Measurements from ENCODE around the gene DSP.
A peak's percentile ranks its signal among the peaks of the same experiment; 100 is the strongest.

Gene DSP

GRCh38 chr6:7542874-7543624 is 1.6 kb downstream of the DSP start:
- Mint-ChIP-seq H3K9me3 (no peaks in the 10 kb centered on the region), H3K4me3 (peak overlapping the region; percentile 88), H3K4me1 (peaks cover 4% of the 10 kb centered on the region), H3K36me3 (no peaks in the 10 kb centered on the region), H3K27ac (no peak overlapping the region), H3K27me3 (peaks cover 25% of the 10 kb centered on the region)
- no peak for ATAC-seq (ENCODE audit: low read depth)
- no peak for DNase-seq (ENCODE audit: low spot score in 2 of 2)

- H3K4me3 Mint-ChIP-seq, result peak overlapping the region; percentile 27
These were observed 2.4 kb downstream of the DSP start for GRCh38 chr6:7543789-7544424.

GRCh38 chr6:7544597-7544996 is 3.1 kb downstream of the DSP start:
- Mint-ChIP-seq H3K36me3 (no peaks in the 10 kb centered on the region), H3K27ac (no peak overlapping the region), H3K27me3 (peaks cover 19% of the 10 kb centered on the region), H3K9me3 (no peaks in the 10 kb centered on the region), H3K4me1 (peaks cover 4% of the 10 kb centered on the region), H3K4me3 (no peak overlapping the region)
- DNase-seq (ENCODE audit: low spot score in 2 of 2) (no peak), ATAC-seq (ENCODE audit: low read depth) (no peak)

More at GRCh38 chr6:7543789-7544424, 2.4 kb downstream of the DSP start:
- H3K9me3 Mint-ChIP-seq, result no peaks in the 10 kb centered on the region
- H3K36me3 Mint-ChIP-seq, result no peaks in the 10 kb centered on the region
- peaks cover 19% of the 10 kb centered on the region for H3K27me3 Mint-ChIP-seq
- no peak overlapping the region for H3K27ac Mint-ChIP-seq
- ATAC-seq (ENCODE audit: low read depth), result no peak
- DNase-seq (ENCODE audit: low spot score in 2 of 2), result no peak
- peaks cover 4% of the 10 kb centered on the region for H3K4me1 Mint-ChIP-seq

- DNase-seq (ENCODE audit: low spot score in 2 of 2), result no peak
- ATAC-seq (ENCODE audit: low read depth), result no peak
- Mint-ChIP-seq H3K36me3 (no peaks in the 10 kb centered on the region), H3K4me3 (no peak overlapping the region), H3K9me3 (no peaks in the 10 kb centered on the region), H3K4me1 (peaks cover 4% of the 10 kb centered on the region), H3K27ac (no peak overlapping the region), H3K27me3 (peaks cover 19% of the 10 kb centered on the region)
These were observed 4.0 kb downstream of the DSP start for GRCh38 chr6:7545316-7546019.

GRCh38 chr6:7546020-7546369 is 4.5 kb downstream of the DSP start:
- Mint-ChIP-seq H3K9me3 (no peaks in the 10 kb centered on the region), H3K27ac (no peak overlapping the region), H3K4me3 (no peak overlapping the region), H3K36me3 (no peaks in the 10 kb centered on the region), H3K4me1 (peaks cover 4% of the 10 kb centered on the region), H3K27me3 (peaks cover 19% of the 10 kb centered on the region)
- no peak for ATAC-seq (ENCODE audit: low read depth)
- DNase-seq (ENCODE audit: low spot score in 2 of 2), result no peak

- Mint-ChIP-seq H3K4me1 (peaks cover 4% of the 10 kb centered on the region), H3K27me3 (peaks cover 19% of the 10 kb centered on the region), H3K27ac (no peak overlapping the region), H3K36me3 (no peaks in the 10 kb centered on the region), H3K4me3 (no peak overlapping the region), H3K9me3 (no peaks in the 10 kb centered on the region)
- no peak for ATAC-seq (ENCODE audit: low read depth)
- DNase-seq (ENCODE audit: low spot score in 2 of 2), result no peak
These were observed 4.9 kb downstream of the DSP start for GRCh38 chr6:7546383-7546782.

GRCh38 chr6:7546896-7547295 is 5.4 kb downstream of the DSP start:
- no peak overlapping the region for H3K4me3 Mint-ChIP-seq
- no peak overlapping the region for H3K27ac Mint-ChIP-seq
- peaks cover 19% of the 10 kb centered on the region for H3K27me3 Mint-ChIP-seq
- ATAC-seq (ENCODE audit: low read depth) (no peak), DNase-seq (ENCODE audit: low spot score in 2 of 2) (no peak)
- no peaks in the 10 kb centered on the region for H3K36me3 Mint-ChIP-seq
- H3K9me3 Mint-ChIP-seq, result no peaks in the 10 kb centered on the region
- H3K4me1 Mint-ChIP-seq, result peaks cover 2% of the 10 kb centered on the region

- no peaks in the 10 kb centered on the region for H3K36me3 Mint-ChIP-seq
These were observed 5.8 kb downstream of the DSP start for GRCh38 chr6:7547315-7547714.

GRCh38 chr6:7550433-7550801 is 8.9 kb downstream of the DSP start:
- H3K4me3 Mint-ChIP-seq, result no peak overlapping the region
- ATAC-seq (ENCODE audit: low read depth), result no peak
- peaks cover 18% of the 10 kb centered on the region for H3K27me3 Mint-ChIP-seq
- no peak overlapping the region for H3K27ac Mint-ChIP-seq
- no peaks in the 10 kb centered on the region for H3K4me1 Mint-ChIP-seq
- DNase-seq (ENCODE audit: low spot score in 2 of 2), result no peak
- no peaks in the 10 kb centered on the region for H3K9me3 Mint-ChIP-seq
- no peaks in the 10 kb centered on the region for H3K36me3 Mint-ChIP-seq

More at GRCh38 chr6:7547315-7547714, 5.8 kb downstream of the DSP start:
- no peak for DNase-seq (ENCODE audit: low spot score in 2 of 2)
- H3K4me1 Mint-ChIP-seq, result peaks cover 2% of the 10 kb centered on the region
- no peak for ATAC-seq (ENCODE audit: low read depth)
- peaks cover 19% of the 10 kb centered on the region for H3K27me3 Mint-ChIP-seq
- H3K9me3 Mint-ChIP-seq, result no peaks in the 10 kb centered on the region
- no peak overlapping the region for H3K27ac Mint-ChIP-seq
- no peak overlapping the region for H3K4me3 Mint-ChIP-seq

- no peaks in the 10 kb centered on the region for H3K36me3 Mint-ChIP-seq
- no peaks in the 10 kb centered on the region for H3K4me1 Mint-ChIP-seq
- H3K9me3 Mint-ChIP-seq, result no peaks in the 10 kb centered on the region
- H3K27me3 Mint-ChIP-seq, result peaks cover 12% of the 10 kb centered on the region
- no peak overlapping the region for H3K27ac Mint-ChIP-seq
- no peak for DNase-seq (ENCODE audit: low spot score in 2 of 2)
- H3K4me3 Mint-ChIP-seq, result no peak overlapping the region
- ATAC-seq (ENCODE audit: low read depth), result no peak
These were observed 13.2 kb downstream of the DSP start for GRCh38 chr6:7554533-7555275.

GRCh38 chr6:7555671-7556070 is 14.2 kb downstream of the DSP start:
- ATAC-seq (ENCODE audit: low read depth), result no peak
- Mint-ChIP-seq H3K4me3 (no peak overlapping the region), H3K36me3 (no peaks in the 10 kb centered on the region), H3K27ac (no peak overlapping the region), H3K9me3 (no peaks in the 10 kb centered on the region), H3K27me3 (peaks cover 12% of the 10 kb centered on the region), H3K4me1 (no peaks in the 10 kb centered on the region)
- no peak for DNase-seq (ENCODE audit: low spot score in 2 of 2)

- ATAC-seq (ENCODE audit: low read depth), result no peak
- no peaks in the 10 kb centered on the region for H3K4me1 Mint-ChIP-seq
- peaks cover 13% of the 10 kb centered on the region for H3K27me3 Mint-ChIP-seq
- no peaks in the 10 kb centered on the region for H3K9me3 Mint-ChIP-seq
- no peak for DNase-seq (ENCODE audit: low spot score in 2 of 2)
- H3K36me3 Mint-ChIP-seq, result no peaks in the 10 kb centered on the region
- no peak overlapping the region for H3K27ac Mint-ChIP-seq
- no peak overlapping the region for H3K4me3 Mint-ChIP-seq
These were observed 15.1 kb downstream of the DSP start for GRCh38 chr6:7556394-7557106.

GRCh38 chr6:7557652-7558051 is 16.2 kb downstream of the DSP start:
- H3K4me3 Mint-ChIP-seq, result no peak overlapping the region
- H3K27me3 Mint-ChIP-seq, result peaks cover 13% of the 10 kb centered on the region
- no peak overlapping the region for H3K27ac Mint-ChIP-seq
- DNase-seq (ENCODE audit: low spot score in 2 of 2), result no peak
- no peaks in the 10 kb centered on the region for H3K9me3 Mint-ChIP-seq
- ATAC-seq (ENCODE audit: low read depth), result no peak
- no peaks in the 10 kb centered on the region for H3K4me1 Mint-ChIP-seq
- H3K36me3 Mint-ChIP-seq, result no peaks in the 10 kb centered on the region

All from memory B cell (primary cell).